CMK (cell line): ENCODE data around the gene KCNJ6.

Source experiments
- DNase-seq: peaks from one replicate; pipeline ENCODE4 v3.0.0-alpha.2; 2010; ENCODE audit warnings: low read depth

The KCNJ6 gene

DNA sequence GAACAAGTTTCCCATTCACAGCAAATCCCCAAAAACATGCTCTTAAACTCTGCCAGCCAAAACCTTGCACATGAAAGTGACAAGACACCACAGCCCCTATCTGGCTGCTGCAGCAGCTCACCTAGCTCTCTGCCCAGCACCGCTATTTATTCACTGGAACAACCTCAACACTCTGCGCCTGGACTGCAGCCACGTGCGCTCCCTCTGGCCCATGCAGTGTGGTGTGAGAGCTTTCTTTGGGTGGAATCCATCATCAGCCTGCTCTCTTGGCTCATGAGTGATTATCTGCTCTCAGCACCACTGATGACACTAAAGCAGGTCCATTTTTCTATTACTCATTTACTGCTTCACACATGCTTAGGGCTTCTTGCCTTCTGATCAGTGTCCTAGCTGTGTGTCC is 11.4 kb downstream of the KCNJ6 start:
- no peak for DNase-seq

DNA sequence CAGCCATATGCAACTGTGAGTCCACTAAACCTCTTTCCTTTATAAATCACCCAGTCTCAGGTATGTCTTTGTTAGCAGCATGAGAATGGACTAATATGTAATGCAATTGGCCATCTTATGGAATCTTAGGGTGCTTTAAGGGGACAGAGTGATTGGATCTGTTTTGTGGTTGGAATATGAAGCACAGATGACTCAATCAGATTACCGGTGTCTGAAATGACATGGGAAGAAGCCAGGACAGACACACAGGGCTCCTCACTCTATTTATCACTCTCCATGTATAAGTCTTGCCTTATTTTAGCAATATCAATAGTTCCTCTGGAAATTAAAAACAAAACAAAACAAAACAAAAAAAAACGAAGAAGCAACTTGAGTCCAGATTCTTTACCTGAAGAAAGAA is 12.9 kb downstream of the KCNJ6 start:
- DNase-seq = no peak

DNA sequence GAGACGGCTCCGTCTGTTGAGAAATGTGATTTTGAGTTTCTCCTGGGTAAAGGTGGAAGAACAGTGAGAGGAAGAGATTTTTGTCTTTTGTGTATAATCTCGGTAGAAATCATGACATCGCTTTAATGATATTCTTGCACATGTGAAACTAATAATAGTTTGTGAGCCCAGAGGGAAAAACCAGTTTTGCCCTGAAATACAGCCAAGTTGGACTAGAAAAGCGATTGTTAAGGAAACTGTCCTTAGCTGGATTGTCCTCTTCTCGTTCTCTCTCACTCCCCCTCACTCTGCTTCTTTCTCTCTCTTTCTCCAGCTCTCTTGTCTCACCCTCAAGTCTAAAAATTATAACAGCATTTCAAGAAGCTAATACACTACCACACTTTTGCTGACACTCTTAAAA is 17.1 kb downstream of the KCNJ6 start:
- DNase-seq = no peak

DNA sequence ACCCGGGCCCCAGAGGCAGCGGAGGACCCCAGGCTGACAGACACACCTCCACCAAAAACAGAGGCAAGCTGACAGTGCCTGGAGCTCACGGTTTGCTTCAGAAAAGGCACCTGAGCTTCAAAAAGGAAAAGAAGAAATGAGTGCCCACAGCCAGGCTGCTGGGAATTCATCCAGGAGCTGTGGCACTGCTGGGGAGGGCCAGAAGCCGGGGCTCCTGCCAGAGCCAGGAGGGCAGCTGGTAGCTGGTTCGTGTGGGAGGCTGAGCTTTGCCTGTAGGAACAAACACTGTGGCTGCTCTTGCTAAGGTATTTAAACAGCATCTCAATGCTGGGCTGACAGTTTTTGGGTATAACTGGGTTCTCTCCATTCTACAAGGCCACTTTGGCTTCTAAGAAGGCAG is 19.5 kb downstream of the KCNJ6 start:
- no peak for DNase-seq

DNA sequence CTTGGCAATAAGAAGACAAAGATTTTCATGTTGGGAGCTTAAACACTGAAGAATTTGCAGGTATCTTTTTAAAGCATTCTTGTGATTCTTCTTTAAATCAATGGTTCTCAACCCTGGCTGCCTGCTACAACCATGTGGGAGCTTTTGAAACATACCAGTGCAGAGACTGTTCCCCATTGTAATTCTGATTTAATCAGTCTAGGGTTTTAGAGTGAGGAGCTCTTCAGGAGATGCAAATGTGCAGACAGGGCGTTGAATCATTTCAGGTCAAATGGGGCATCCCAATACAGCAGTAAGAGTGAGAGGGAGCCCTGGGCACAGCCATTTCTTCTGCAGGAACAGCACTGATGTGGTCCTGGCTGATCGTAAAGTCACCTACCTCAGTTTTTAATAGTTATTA is 24.3 kb downstream of the KCNJ6 start:
- no peak for DNase-seq

DNA sequence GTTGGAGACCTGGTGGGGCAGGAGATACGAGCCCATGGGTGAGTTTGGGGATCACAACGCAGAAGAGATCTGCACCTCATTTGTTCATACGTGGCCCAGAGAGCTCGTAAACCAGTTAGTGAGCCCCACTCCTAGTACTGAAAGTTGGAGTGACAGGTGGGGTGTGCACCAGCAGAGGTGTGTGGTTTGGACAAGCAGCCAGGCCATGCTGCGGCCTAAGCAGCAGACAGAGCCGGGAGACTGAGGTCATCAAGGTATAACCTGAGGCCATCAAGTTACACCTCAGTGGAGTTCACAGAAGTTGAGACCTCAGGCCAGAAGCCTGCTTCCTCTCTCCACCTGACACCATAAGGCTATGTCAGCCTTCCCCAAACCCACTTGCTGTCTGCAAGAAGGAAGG is 27.6 kb downstream of the KCNJ6 start:
- no peak for DNase-seq

DNA sequence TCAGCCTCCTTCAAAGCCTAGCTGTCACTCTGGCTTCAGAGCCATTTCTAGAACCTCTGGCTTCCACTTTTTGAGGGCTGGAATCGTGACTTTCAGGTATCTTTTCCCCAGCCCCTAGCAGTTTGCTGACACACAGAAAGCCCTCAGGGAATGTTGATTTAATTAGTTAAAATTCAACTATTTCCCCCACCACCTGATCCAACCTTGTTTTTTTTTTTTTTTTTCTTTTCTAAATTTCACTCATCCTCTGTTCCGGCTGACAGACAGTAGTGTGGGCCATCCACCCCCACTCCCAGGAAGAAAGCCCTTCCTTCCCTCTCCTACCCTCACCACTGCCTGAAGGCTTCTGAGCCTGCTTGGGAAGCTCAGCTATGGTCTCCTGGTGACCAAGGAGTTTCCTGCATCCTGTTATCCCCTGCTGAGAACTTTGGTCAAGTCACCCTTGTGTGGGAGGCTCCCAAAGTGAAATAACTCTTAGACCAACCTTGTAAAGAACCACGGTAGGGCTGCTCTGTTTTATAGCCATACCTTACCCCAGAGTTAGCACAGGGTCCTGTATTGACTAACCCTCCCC is 29.4 kb downstream of the KCNJ6 start:
- DNase-seq = no peak

DNA sequence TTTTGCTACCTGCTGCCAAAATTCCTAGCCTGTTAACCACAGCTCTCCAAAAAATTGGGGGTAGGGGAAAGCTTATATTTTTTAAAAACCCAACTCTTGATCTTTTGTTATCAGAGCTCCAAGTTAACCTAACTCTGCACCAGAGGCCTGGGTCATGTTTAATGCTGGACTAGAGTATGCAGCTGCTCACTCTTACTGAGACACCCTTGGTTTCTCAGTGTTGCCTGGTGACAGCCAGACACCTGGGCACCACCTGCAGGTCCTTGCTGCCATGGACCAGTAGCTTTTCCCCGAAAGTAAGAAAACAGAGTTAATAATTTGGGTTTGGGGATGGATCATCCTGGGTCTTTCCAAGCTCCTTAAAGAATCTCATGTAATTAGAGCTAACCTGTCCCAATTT is 30.1 kb downstream of the KCNJ6 start:
- no peak for DNase-seq

DNA sequence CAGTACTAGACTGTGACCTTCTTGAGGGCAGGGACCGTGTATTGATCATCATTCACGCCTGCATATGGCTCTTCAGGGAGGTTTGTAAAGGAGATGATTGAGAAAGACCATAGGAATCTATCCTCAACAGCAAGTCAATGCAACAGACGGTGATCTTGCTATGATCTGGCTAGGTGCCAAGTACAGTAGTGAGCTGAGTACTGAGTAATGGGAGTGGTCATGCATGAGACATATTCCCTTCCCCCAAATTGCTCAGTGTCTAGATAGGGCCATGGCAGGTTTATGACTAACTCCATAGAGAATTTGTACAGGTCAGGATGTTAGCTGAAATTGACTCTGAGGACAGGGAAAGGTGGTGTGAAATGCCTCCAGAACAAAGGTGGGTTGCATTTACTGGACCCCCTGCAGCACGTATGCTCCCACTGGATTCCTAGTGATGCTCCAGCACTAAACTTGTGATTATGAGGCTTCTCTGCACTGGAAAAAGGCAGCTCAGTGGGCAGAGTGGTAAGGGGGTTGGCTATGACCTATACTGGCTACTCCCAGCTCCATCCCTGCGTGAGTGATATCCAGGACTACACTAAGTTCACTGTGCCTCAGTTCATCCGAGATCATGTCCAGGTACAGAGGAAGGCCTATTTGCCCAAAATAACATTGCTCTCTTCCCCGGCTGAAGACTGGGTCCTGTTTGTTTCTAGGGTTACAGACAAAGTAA is 37.2 kb downstream of the KCNJ6 start:
- no peak for DNase-seq

DNA sequence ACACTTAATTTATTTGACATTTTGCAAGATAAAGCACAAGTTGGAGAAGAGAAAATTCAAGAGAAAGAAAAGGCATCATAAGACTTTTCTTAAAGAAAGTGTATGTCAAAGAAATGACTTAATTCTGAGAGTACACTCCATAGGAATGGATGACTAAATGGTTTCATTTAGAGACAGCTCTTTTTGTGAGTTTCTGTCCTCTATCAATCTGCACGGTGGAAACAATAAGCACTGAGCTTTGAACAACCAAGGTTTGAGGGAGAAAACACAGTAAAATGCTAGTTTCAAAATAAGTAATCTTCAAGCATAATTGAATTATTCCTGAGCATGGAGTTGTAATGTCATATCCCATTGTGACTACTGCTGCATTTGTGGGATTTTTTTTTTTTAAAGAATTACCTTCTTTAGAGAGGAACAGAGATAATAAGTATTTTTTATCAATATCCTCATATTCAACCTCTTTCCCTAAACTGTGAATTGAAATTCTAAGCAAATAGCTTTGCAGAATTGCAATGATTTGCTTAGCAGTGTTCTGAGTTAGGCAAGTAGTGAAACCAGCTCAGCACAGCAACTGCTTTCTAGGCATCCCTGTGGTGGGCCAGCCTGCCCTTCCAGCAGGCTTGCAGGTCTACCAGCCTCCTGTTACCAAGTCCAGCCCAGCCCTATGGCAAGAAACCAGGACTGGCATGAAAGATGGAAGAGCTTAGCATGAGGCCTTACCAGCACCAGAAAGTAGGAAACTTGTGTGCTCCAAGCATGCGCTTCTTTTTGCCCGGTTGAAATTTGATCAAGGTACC is 38.2 kb downstream of the KCNJ6 start:
- no peak for DNase-seq

DNA sequence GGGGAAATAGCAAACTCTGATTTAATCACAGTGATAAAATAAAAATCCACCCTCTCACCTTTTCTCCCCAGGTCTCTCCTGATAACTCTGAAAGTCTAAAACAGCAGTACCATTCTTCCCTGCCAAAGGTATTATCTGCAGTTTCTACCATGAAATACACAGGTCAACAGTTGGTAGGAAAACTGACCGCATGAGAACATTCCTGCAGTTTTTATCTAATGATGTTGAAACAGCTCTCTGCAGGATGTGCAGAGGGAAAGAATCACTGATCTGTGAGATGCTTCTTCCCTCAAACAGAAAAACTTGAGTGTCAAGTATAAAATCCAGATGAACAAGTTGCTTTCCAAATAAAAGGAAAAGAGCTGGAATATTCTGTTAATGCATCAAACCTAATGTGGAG is 39.1 kb downstream of the KCNJ6 start:
- DNase-seq = no peak

DNA sequence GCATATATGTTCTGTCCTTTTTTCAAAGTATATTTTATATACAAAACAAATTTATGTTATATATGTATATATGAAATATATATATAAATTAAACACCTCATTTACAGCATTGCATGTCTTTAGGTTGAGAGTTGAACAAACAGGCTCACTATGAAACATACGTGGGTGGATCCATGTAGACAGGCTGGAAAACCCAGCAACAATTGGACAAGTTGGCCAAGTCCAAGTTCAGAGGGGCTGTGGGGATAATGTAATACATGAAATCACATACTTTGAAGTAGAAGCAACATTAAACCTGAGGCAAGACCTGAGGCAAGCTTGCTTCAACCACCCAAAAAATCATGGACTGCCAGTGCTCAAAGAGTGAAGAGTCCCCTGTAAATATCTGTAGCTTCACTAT is 39.7 kb downstream of the KCNJ6 start:
- DNase-seq = no peak

DNA sequence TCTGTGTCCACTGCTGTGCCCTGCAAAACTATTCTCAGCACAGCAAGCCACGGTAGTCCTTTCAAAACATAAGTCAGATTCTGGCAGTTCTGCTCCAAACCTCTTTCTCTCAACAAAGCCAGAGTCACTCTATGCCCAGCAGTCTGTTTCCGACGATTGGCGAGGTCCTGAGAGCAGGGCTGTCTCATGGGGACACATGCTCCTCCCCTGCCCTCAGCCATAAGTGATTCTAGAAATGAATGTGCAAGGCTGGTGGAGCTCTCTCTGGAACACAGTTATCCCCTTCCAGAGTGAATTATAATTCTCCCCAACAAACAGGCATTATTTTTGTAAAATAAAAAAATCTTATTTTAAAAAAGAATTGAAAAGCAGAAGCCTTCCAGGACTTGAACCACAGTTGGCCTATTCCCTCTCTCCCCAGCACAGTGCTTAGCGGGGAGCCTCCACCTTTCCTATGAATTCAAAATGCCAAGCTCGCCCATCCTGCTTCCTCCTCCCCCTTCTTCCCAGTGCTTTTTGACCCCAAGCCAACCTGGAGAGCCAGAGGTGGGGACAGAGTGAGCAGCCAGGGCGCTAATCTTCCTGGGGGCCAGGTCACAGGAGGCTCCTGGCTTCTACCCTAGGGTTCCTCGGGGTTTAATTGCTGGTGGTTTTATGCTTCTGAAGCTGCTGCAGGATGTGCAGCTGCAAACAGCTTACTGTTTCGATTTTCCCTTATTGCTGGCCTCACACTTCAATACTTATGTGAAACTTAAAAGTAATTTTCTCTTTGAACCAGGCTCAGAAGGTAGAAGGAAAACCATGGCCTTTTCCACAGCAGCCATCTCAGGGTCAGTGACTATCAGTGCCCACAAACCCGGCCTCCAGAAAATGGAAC is 41.1 kb downstream of the KCNJ6 start:
- no peak for DNase-seq

DNA sequence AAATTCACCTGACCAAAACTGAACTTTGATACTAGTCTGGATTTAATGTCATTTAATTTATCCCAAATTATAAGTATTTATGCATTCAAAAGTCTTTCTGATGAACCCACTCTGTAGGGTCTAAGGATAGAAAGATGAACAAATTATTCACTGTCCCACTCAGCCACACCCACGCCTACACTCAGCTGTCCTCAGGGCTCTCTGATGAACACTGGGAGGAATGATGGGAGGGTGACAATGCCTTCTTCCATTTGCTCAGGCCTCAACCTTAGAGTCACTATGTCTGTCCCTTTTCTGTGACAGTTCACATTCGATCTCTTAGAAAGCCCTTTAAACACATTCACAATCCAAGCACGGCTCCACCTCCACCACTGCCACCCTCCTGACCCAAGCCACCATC is 41.8 kb downstream of the KCNJ6 start:
- DNase-seq = no peak

DNA sequence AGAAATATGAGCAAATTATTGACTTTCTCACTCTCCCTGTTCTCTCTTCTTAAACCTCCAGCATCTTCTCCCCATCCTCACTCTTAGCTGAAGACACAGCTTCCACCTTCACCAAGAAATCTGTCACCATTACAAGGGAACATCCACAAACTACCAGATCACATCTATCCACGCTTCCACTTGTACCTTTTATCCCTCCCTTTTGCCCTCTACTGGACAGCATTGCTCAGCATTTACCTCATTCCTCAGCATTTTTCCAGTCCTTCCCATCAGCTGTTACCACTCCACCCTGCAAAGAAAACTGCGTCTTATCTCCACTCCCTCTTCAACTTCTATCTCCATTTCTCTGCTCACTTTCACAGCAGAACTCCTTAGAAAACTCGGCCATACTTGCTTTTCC is 42.6 kb downstream of the KCNJ6 start:
- DNase-seq = no peak

DNA sequence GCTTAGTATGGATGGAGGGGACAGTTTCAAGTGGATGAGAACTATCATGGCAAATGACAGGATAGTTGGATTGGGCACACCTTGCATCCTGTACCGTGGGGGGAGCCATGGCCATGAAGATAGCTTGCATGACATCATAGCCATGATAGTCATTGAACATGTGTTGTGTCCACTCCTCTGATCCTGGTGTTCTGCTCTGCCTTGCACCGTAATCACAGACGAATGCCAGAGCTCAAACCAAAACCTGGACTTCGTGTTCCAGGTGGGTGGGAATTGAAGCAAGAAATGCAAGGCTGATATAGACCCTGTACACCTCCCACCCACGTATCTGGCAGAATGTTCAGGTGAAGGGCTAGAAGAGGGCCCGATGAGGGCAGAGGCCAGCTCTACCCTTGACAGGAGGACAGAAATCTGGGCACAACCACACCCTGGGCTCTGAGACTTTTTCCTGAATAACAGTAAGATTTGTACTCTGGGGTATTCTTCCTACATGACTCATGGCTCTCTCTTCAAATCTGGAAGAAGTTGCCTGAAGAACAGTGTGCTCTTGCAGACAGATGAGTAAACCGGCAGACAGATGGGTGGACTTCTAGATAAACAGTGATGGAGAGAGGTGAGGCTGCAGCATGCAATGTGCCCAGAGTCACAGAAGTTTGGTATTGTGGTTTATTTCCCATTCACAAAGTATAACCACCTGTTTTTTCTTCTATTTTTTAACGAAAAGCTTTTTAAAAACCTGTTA is 45.0 kb downstream of the KCNJ6 start:
- DNase-seq = no peak

DNA sequence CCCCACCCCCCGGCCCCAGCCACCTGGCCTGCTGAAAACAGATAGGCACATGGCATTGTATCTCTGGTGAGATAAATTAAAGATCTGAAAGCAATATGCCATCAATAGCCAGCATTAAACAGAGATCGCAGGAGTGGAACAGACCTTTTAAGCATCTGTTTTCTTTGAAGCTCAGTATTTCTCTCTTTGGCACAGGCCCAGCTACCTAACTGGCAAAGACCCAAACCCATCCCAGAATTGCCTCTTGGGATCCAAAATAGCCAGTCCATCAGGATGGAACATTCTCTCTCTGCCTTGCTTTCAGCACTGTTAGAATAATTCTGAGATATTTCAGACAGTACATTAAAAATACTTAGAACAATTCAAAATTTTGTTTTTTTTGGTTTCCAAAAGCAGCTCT is 46.0 kb downstream of the KCNJ6 start:
- DNase-seq = no peak

DNA sequence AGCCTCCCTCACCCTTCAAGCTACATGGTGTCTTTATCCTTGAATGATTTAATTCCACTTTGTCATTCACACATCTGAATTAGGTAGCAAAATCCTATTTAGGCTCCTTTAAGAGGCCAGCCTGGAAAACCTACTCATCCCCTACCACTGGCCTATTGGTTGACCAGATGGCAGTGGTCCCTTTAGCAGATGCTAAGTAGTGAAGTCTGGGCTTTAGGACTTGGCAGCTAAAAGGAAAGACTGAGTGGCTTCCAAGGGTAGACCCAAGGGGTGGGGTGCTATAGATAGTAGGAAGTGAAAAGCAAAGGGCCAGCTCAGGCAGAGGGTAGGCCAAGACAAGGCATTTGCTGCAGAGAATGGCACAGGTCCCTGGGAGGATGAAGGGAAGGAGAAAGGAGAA is 46.6 kb downstream of the KCNJ6 start:
- no peak for DNase-seq

DNA sequence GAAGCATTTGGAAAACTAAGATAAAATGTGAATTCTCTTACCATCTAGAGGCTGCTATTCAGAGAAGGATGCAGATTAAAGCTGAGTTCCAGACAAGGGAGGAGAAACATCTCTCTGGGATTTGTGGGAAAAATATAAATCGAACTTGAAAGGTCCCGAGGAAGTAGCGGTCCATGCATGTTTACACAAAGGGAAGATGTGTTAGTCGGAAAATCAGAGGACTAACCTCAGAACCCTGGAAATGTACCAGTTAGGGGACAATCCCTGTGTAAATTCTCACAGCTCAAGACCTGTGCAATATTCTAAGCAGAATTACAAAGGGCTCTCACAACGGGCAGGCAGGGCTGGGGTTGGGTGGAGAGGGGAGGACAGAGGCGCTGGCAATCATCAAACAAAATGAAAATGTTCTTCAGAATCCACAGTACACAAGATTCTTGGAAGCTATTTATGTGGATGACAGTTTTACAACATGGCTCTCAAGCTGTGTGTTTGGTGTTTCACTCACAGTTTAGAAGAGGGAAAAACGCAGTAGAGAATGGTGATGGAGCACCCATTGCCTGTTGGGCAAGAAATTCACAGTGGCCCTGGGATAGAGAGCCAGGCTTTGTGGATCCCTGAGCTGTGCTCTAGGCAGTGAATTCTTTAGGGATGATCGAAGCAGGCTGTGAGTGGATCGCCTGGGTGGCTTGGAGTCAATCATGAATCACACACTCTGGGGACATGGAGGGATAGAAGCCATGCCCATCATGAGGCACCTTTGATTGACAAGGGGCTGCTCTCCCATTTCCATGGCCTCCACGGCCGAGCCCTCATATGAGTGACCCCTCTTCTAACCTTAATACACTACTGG is 47.6 kb downstream of the KCNJ6 start:
- DNase-seq = no peak

DNA sequence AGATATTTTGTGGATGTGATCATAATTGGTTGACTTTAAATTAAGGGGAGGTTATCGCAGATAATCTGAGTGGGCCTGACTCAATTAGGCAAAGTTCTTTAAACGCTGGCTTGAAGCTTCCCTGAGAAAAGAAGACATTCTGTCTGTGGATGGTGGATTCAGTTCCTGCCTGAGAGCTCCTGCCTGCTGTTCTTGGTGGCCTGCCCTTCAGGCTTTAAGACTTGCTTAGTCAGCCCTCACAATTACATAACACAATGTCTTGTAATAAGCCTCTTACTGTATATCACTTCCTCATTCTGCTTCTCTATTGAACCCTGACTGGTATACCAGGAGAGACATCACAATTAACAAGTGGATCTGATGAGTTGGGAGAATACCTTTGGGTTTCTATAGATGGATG is 50.2 kb downstream of the KCNJ6 start:
- DNase-seq = no peak

DNA sequence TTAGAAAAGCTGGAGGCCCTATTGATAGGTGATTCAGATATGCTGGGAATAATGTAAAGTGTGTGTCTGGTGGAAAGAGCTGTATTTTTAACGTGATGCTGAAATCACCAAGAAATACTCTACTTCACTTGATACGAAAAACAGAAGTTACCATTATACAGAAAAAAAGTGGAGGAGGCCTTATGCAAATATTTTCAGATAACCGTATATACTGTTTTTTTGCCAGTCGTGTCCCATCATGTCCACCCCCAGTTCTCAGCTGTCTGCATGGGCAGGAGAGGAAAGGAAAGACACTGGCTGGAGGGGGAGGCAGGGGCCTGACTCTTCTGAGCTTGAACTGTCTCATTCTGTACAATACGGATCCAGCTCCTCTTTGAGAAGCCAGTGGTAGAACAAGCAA is 51.1 kb downstream of the KCNJ6 start:
- no peak for DNase-seq
